Fibroblast of peridontal ligament (primary cell): ENCODE results near the gene SAMD11.

ENCODE experiments used
- DNase-seq: peaks from one replicate; pipeline ENCODE4 v3.0.0-alpha.2; 2010; ENCODE audit errors: extremely low read depth

SAMD11 gene

GRCh38 chr1:916173-917075, 7.3 kb upstream of the SAMD11 start:
- no peak for DNase-seq

GRCh38 chr1:917076-917459, 6.7 kb upstream of the SAMD11 start:
- DNase-seq = no peak

GRCh38 chr1:917466-918091, 6.1 kb upstream of the SAMD11 start:
- DNase-seq = no peak

- no peak for DNase-seq
Measured at GRCh38 chr1:918353-918752, 5.4 kb upstream of the SAMD11 start.

- no peak for DNase-seq
Measured at GRCh38 chr1:918843-919242, 4.9 kb upstream of the SAMD11 start.

GRCh38 chr1:919271-919872, 4.4 kb upstream of the SAMD11 start:
- DNase-seq = no peak

- no peak for DNase-seq
Measured at GRCh38 chr1:920010-920409, 3.7 kb upstream of the SAMD11 start.

GRCh38 chr1:920521-920920, 3.2 kb upstream of the SAMD11 start:
- no peak for DNase-seq

GRCh38 chr1:921011-921837, 2.5 kb upstream of the SAMD11 start:
- peak; percentile 55 for DNase-seq

- no peak for DNase-seq
Measured at GRCh38 chr1:923991-924655, 400 bp downstream of the SAMD11 start.

- no peak for DNase-seq
Measured at GRCh38 chr1:924656-925560, 1.2 kb downstream of the SAMD11 start.

- no peak for DNase-seq
Measured at GRCh38 chr1:925561-926421, 2.1 kb downstream of the SAMD11 start.

- no peak for DNase-seq
Measured at GRCh38 chr1:927234-927633, 3.5 kb downstream of the SAMD11 start.

GRCh38 chr1:927748-928147, 4.0 kb downstream of the SAMD11 start:
- DNase-seq = no peak

GRCh38 chr1:928825-929661, 5.3 kb downstream of the SAMD11 start:
- DNase-seq = no peak

- DNase-seq = no peak
Measured at GRCh38 chr1:929712-930632, 6.2 kb downstream of the SAMD11 start.

GRCh38 chr1:930633-931138, 7.0 kb downstream of the SAMD11 start:
- DNase-seq = no peak
